Measurements from ENCODE around the gene FMNL3. TPM values are rescaled to one million over a fixed set of nuclear protein-coding genes. Genes with fewer than 3 reads are reported as not detected.
A peak's percentile ranks its signal among the peaks of the same experiment; 100 is the strongest.

Gene FMNL3
- total and polyA plus RNA-seq, 2 experiments from 2014 or later = 8.7 to 32.6 TPM

DNA sequence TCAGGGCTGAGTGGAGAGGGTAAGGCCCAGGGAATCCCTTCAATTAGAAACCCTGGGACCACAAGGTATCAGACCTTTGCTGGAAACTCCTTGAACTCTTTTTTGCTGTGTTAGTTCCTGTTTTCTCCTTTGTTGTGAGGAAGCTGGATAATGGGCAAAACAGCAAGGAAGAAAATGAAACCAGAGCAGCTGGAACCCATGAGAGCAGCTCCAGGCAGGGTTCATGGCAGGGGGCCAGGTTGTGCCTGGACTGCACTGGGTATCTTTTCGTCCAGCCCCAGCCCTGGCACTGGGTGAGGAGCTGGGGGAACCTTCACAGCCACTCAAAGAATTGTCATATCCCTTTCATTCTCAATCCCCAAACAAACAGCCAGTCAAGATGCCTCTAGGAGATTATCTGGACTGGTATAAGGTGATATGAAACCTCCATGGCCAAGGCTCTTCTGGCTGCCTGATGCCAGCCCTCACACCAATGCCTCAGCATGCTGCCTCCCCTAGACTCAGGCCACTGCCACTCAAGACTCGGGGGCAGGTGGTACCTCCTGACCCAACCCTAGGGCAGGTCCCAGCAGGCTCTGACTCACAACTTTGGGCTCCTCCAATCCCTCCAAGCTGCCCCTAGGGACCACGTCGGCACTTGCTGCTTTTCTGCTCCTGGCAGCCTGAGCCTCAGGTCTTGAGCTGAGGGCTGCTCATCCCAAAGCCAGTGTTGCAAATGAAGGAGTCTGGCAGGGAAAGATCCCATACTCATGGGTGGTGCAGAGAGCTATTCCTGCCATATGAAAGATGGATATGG is 118.3 kb downstream of the FMNL3 start:
- ATAC-seq (peak; percentile 50), DNase-seq (ENCODE audit: low spot score) (no peak)
- H3K36me3 Mint-ChIP-seq (ENCODE audit: low read depth) = peaks cover 8% of the 10 kb centered on the region
- no peaks in the 10 kb centered on the region for H3K9me3 Mint-ChIP-seq
- no peak overlapping the region for H3K27ac Mint-ChIP-seq
- H3K36me3 ChIP-seq (ENCODE audit: insufficient read depth) = no peaks in the 10 kb centered on the region
- H2AFZ ChIP-seq = no peak overlapping the region
- H3K27me3 ChIP-seq (ENCODE audit: insufficient read depth) = no peaks in the 10 kb centered on the region
- no peaks in the 10 kb centered on the region for H3K9me2 ChIP-seq (ENCODE audit: insufficient read depth)
- peaks cover 2% of the 10 kb centered on the region; the same call in 1 of the 2 replicates for H4K20me1 ChIP-seq (replicated peaks; ENCODE audit: insufficient read depth)
- no peaks in the 10 kb centered on the region for H3K79me2 ChIP-seq (replicated peaks; ENCODE audit: insufficient read depth)
- H3K4me3 ChIP-seq = no peak overlapping the region
- H3F3A ChIP-seq (replicated peaks; ENCODE audit: low read depth) = no peaks in the 10 kb centered on the region
- no peaks in the 10 kb centered on the region for H3K4me1 ChIP-seq (ENCODE audit: insufficient read depth)
- no peak overlapping the region for H3K4me3 Mint-ChIP-seq
- TF ChIP-seq STAT1 (IDR thresholded peaks at IDR 0.05; ENCODE audit: unreplicated experiment) (no peak), NANOG (IDR thresholded peaks at IDR 0.05; ENCODE audit: borderline replicate concordance) (no peak), ZNF331 (CRISPR knock-in tag; IDR thresholded peaks at IDR 0.05; ENCODE audit: low read depth) (no peak), JUNB (IDR thresholded peaks at IDR 0.05; ENCODE audit: unreplicated experiment) (no peak), CREB1 (CRISPR knock-in tag; IDR thresholded peaks at IDR 0.05; ENCODE audit: low read depth) (no peak)
- TF ChIP-seq, protein P1, sequence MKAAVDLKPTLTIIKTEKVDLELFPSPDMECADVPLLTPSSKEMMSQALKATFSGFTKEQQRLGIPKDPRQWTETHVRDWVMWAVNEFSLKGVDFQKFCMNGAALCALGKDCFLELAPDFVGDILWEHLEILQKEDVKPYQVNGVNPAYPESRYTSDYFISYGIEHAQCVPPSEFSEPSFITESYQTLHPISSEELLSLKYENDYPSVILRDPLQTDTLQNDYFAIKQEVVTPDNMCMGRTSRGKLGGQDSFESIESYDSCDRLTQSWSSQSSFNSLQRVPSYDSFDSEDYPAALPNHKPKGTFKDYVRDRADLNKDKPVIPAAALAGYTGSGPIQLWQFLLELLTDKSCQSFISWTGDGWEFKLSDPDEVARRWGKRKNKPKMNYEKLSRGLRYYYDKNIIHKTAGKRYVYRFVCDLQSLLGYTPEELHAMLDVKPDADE (IDR thresholded peaks at IDR 0.05) = no peak
- TF ChIP-seq, protein P2, sequence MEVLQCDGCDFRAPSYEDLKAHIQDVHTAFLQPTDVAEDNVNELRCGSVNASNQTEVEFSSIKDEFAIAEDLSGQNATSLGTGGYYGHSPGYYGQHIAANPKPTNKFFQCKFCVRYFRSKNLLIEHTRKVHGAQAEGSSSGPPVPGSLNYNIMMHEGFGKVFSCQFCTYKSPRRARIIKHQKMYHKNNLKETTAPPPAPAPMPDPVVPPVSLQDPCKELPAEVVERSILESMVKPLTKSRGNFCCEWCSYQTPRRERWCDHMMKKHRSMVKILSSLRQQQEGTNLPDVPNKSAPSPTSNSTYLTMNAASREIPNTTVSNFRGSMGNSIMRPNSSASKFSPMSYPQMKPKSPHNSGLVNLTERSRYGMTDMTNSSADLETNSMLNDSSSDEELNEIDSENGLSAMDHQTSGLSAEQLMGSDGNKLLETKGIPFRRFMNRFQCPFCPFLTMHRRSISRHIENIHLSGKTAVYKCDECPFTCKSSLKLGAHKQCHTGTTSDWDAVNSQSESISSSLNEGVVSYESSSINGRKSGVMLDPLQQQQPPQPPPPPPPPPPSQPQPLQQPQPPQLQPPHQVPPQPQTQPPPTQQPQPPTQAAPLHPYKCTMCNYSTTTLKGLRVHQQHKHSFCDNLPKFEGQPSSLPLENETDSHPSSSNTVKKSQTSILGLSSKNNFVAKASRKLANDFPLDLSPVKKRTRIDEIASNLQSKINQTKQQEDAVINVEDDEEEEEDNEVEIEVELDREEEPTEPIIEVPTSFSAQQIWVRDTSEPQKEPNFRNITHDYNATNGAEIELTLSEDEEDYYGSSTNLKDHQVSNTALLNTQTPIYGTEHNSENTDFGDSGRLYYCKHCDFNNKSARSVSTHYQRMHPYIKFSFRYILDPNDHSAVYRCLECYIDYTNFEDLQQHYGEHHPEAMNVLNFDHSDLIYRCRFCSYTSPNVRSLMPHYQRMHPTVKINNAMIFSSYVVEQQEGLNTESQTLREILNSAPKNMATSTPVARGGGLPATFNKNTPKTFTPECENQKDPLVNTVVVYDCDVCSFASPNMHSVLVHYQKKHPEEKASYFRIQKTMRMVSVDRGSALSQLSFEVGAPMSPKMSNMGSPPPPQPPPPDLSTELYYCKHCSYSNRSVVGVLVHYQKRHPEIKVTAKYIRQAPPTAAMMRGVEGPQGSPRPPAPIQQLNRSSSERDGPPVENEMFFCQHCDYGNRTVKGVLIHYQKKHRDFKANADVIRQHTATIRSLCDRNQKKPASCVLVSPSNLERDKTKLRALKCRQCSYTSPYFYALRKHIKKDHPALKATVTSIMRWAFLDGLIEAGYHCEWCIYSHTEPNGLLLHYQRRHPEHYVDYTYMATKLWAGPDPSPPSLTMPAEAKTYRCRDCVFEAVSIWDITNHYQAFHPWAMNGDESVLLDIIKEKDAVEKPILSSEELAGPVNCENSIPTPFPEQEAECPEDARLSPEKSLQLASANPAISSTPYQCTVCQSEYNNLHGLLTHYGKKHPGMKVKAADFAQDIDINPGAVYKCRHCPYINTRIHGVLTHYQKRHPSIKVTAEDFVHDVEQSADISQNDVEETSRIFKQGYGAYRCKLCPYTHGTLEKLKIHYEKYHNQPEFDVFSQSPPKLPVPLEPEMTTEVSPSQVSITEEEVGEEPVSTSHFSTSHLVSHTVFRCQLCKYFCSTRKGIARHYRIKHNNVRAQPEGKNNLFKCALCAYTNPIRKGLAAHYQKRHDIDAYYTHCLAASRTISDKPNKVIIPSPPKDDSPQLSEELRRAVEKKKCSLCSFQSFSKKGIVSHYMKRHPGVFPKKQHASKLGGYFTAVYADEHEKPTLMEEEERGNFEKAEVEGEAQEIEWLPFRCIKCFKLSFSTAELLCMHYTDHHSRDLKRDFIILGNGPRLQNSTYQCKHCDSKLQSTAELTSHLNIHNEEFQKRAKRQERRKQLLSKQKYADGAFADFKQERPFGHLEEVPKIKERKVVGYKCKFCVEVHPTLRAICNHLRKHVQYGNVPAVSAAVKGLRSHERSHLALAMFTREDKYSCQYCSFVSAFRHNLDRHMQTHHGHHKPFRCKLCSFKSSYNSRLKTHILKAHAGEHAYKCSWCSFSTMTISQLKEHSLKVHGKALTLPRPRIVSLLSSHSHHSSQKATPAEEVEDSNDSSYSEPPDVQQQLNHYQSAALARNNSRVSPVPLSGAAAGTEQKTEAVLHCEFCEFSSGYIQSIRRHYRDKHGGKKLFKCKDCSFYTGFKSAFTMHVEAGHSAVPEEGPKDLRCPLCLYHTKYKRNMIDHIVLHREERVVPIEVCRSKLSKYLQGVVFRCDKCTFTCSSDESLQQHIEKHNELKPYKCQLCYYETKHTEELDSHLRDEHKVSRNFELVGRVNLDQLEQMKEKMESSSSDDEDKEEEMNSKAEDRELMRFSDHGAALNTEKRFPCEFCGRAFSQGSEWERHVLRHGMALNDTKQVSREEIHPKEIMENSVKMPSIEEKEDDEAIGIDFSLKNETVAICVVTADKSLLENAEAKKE (CRISPR knock-in tag; IDR thresholded peaks at IDR 0.05) = no peak
- TF ChIP-seq, protein P3, sequence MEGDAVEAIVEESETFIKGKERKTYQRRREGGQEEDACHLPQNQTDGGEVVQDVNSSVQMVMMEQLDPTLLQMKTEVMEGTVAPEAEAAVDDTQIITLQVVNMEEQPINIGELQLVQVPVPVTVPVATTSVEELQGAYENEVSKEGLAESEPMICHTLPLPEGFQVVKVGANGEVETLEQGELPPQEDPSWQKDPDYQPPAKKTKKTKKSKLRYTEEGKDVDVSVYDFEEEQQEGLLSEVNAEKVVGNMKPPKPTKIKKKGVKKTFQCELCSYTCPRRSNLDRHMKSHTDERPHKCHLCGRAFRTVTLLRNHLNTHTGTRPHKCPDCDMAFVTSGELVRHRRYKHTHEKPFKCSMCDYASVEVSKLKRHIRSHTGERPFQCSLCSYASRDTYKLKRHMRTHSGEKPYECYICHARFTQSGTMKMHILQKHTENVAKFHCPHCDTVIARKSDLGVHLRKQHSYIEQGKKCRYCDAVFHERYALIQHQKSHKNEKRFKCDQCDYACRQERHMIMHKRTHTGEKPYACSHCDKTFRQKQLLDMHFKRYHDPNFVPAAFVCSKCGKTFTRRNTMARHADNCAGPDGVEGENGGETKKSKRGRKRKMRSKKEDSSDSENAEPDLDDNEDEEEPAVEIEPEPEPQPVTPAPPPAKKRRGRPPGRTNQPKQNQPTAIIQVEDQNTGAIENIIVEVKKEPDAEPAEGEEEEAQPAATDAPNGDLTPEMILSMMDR (conservative IDR thresholded peaks at IDR 0.05; ENCODE audit: low read depth in 2 of 2) = no peak
- TF ChIP-seq, protein P4, sequence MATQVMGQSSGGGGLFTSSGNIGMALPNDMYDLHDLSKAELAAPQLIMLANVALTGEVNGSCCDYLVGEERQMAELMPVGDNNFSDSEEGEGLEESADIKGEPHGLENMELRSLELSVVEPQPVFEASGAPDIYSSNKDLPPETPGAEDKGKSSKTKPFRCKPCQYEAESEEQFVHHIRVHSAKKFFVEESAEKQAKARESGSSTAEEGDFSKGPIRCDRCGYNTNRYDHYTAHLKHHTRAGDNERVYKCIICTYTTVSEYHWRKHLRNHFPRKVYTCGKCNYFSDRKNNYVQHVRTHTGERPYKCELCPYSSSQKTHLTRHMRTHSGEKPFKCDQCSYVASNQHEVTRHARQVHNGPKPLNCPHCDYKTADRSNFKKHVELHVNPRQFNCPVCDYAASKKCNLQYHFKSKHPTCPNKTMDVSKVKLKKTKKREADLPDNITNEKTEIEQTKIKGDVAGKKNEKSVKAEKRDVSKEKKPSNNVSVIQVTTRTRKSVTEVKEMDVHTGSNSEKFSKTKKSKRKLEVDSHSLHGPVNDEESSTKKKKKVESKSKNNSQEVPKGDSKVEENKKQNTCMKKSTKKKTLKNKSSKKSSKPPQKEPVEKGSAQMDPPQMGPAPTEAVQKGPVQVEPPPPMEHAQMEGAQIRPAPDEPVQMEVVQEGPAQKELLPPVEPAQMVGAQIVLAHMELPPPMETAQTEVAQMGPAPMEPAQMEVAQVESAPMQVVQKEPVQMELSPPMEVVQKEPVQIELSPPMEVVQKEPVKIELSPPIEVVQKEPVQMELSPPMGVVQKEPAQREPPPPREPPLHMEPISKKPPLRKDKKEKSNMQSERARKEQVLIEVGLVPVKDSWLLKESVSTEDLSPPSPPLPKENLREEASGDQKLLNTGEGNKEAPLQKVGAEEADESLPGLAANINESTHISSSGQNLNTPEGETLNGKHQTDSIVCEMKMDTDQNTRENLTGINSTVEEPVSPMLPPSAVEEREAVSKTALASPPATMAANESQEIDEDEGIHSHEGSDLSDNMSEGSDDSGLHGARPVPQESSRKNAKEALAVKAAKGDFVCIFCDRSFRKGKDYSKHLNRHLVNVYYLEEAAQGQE (IDR thresholded peaks at IDR 0.05; ENCODE audit: unreplicated experiment) = no peak
- H3K4me1 Mint-ChIP-seq = peaks cover 7% of the 10 kb centered on the region; the same call in 2 of the 3 replicates
- H3K27me3 Mint-ChIP-seq (ENCODE audit: insufficient read depth, low read depth, poor library complexity) = peaks cover 6% of the 10 kb centered on the region
- no peak overlapping the region for H3K27ac ChIP-seq (ENCODE audit: low read depth)
- H3K4me2 ChIP-seq = no peak overlapping the region
